Endothelial cell of umbilical vein (primary cell): Measurements from ENCODE around the gene RPS25. TPM values are rescaled to one million over a fixed set of nuclear protein-coding genes. Genes with fewer than 3 reads are reported as not detected.

Source experiments
- BruUV-seq: library from RNA; stranded (reverse); fragments of 400-500 nt; replicated peaks from 2 replicates; lab custom pipeline; 2021; lab: Mats Ljungman, UMichigan
- CTCF ChIA-PET: fragments of 300-600, 350-600 bp; sonication (Branson Sonifier 250); formaldehyde crosslinking; loops from one replicate; lab custom pipeline; 2021; ENCODE audit warnings: antibody characterized with exemption, inconsistent platforms; lab: Charles Lee
- POLR2A ChIA-PET: fragments of 300-600, 350-600 bp; sonication (Branson Sonifier 250); formaldehyde crosslinking; loops from one replicate; lab custom pipeline; 2021; ENCODE audit warnings: antibody characterized with exemption, inconsistent platforms; lab: Charles Lee
- DNase-seq: peaks from one replicate; pipeline ENCODE4 v3.0.0-alpha.2; 2011; ENCODE audit warnings: low read depth, low spot score
- FAIRE-seq: peaks from 2 replicates; lab custom pipeline; 2011; peaks lifted over from hg19 to GRCh38; lab: Jason Lieb, UNC
- H2AFZ ChIP-seq: 2 replicates; pipeline ENCODE4 v1.6.0; 2012; ENCODE audit warnings: low read depth, low read length, control low read depth, inconsistent platforms
- H3K27ac ChIP-seq: 2 replicates; pipeline ENCODE4 v1.5.1; 2011; ENCODE audit warnings: low read depth, mild to moderate bottlenecking, control low read depth, low read length, moderate library complexity; ENCODE audit not compliant: insufficient read depth
- H3K27me3 ChIP-seq, 2 experiments: 2 replicates each; pipeline versions ENCODE4 v1.6.0 to v1.6.1; 2011; ENCODE audit warnings: low read length in 2 of 2, mixed read lengths in 1 of 2; ENCODE audit not compliant: control insufficient read depth in 2 of 2, insufficient read depth in 2 of 2
- H3K36me3 ChIP-seq, 2 experiments: 2 replicates in 1 of 2; 3 replicates in 1 of 2; pipeline ENCODE4 v1.5.1; 2011; ENCODE audit warnings: low read length in 2 of 2, mild to moderate bottlenecking in 1 of 2, moderate library complexity in 1 of 2; ENCODE audit not compliant: control insufficient read depth in 2 of 2, insufficient read depth in 2 of 2; ENCODE audit errors: extremely low read depth in 1 of 2
- H3K4me1 ChIP-seq: 3 replicates; pipeline ENCODE4 v1.5.1; 2011; ENCODE audit warnings: mild to moderate bottlenecking, low read length; ENCODE audit not compliant: control insufficient read depth, insufficient read depth; ENCODE audit errors: extremely low read depth
- H3K4me2 ChIP-seq: 2 replicates; pipeline ENCODE4 v1.6.1; 2011; ENCODE audit warnings: low read length, control low read depth, mixed read lengths; ENCODE audit not compliant: insufficient read depth
- H3K4me3 ChIP-seq, 3 experiments: fragments of 200-600 bp in 1 of 3; sonication (generic), shearing (Covaris generic) in 1 of 3; replicated peaks in 1 of 3; 2 replicates each; pipeline ENCODE4 v1.5.1; 2011 to 2016; ENCODE audit warnings: control low read depth in 3 of 3, low read length in 3 of 3, mild to moderate bottlenecking in 2 of 3, inconsistent platforms in 1 of 3, low read depth in 1 of 3, moderate library complexity in 1 of 3; ENCODE audit not compliant: insufficient read depth in 1 of 3
- H3K79me2 ChIP-seq: 2 replicates; pipeline ENCODE4 v1.6.0; 2012; ENCODE audit warnings: low read length, inconsistent platforms; ENCODE audit not compliant: control insufficient read depth, insufficient read depth
- H3K9ac ChIP-seq: replicated peaks from 2 replicates; pipeline ENCODE3; 2011; ENCODE audit warnings: low read length, control low read depth; ENCODE audit not compliant: insufficient read depth; ENCODE audit errors: extremely low read depth
- H3K9me1 ChIP-seq: replicated peaks from 3 replicates; pipeline ENCODE4 v1.6.0; 2011; ENCODE audit warnings: mild to moderate bottlenecking, low read length; ENCODE audit not compliant: control insufficient read depth, insufficient read depth; ENCODE audit errors: extremely low read depth
- H3K9me3 ChIP-seq: replicated peaks from 2 replicates; pipeline ENCODE4 v1.5.1; 2012; ENCODE audit warnings: low read length, inconsistent platforms; ENCODE audit not compliant: control insufficient read depth, insufficient read depth
- H4K20me1 ChIP-seq: replicated peaks from 2 replicates; pipeline ENCODE3; 2011; ENCODE audit warnings: mild to moderate bottlenecking, low read length; ENCODE audit not compliant: control insufficient read depth, insufficient read depth; ENCODE audit errors: extremely low read depth
- CTCF ChIP-seq, 2 donors: IDR thresholded peaks; 1 replicate in 1 of 2; 2 replicates in 1 of 2; pipeline ENCODE4 v1.5.1; 2011; ENCODE audit warnings: low read length in 2 of 2, mild to moderate bottlenecking in 2 of 2, moderate library complexity in 2 of 2, control low read depth in 1 of 2, inconsistent platforms in 1 of 2, low read depth in 1 of 2; ENCODE audit not compliant: insufficient read depth in 1 of 2; ENCODE audit errors: extremely low read depth in 1 of 2
- EZH2 ChIP-seq: IDR thresholded peaks from 2 replicates; pipeline ENCODE4 v1.6.1; 2012; ENCODE audit warnings: borderline replicate concordance, low read depth, mild to moderate bottlenecking, moderate library complexity, low read length, inconsistent platforms; ENCODE audit not compliant: severe bottlenecking
- FOS ChIP-seq: IDR thresholded peaks from 2 replicates; pipeline ENCODE4 v1.6.1; 2011; ENCODE audit warnings: mild to moderate bottlenecking, low read length, moderate library complexity, borderline replicate concordance; ENCODE audit not compliant: insufficient read depth
- GATA2 ChIP-seq: IDR thresholded peaks from 2 replicates; pipeline ENCODE4 v1.7.0; 2011; ENCODE audit warnings: low read depth, mild to moderate bottlenecking, moderate library complexity, mixed read lengths, low read length; ENCODE audit not compliant: insufficient read length, insufficient read depth
- dilution Hi-C: fragments of 300-500 bp; cut with MboI; formaldehyde crosslinking; loops from one replicate; pipeline ENCODE4 v1.15.0; 2019; ENCODE audit warnings: low sequenced_read_pairs; ENCODE audit not compliant: extremely low pct_ligation_motif_present
- intact Hi-C: fragments of 100-400 bp; cut with micrococcal nuclease; formaldehyde crosslinking; loops from one replicate; pipeline ENCODE4 v1.10.0; 2022
- polyA plus RNA-seq, 4 experiments: library from polyadenylated mRNA; depleted of rRNA in 3 of 4; stranded (reverse) in 3 of 4; unstranded in 1 of 4; fragments of >200 nt; gene quantifications; 2 replicates each; pipeline versions ENCODE4 v1.2.1 to v1.2.3, GENCODE V29; 2011 to 2012; ENCODE audit warnings: missing spikeins in 1 of 4
- total RNA-seq: library from RNA; stranded (reverse); gene quantifications from 2 replicates; pipeline ENCODE4 v1.2.3, GENCODE V29; 2021

Gene RPS25
- total and polyA plus RNA-seq, 2 donors (not counting 3 experiments of a cell fraction or from before 2014, with no cell fraction given): 887 to 992 TPM

DNA sequence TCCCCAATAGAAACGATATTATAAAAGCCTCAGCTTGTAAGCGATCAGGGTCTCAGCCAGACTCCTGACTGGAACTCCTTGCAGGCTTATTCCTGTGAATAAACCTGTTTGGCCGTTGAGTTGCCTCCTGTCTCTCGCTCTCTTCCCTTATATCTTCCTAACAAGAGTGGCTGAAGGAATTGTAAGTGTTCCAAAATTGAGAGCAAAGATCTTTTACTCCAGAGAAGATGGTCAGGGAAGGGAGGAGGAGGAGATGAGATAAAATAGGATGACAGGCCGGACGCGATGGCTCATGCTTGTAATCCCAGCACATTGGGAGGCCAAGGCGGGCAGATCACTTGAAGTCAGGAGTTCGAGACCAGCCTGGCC is 13.8 kb upstream of the RPS25 start:
- intact Hi-C loops (no loop called here), dilution Hi-C loops (no loop called here)
- no peak for DNase-seq
- Histone ChIP-seq H4K20me1 (no peaks in the 10 kb centered on the region), H3K9me3 (no peaks in the 10 kb centered on the region), H3K4me2 (no peak overlapping the region), H3K9ac (no peak overlapping the region), H3K4me3 (no peak overlapping the region), H2AFZ (no peak overlapping the region), H3K36me3 (no peaks in the 10 kb centered on the region), H3K27ac (no peak overlapping the region), H3K9me1 (no peaks in the 10 kb centered on the region), H3K27me3 (no peaks in the 10 kb centered on the region), H3K4me1 (peaks cover 5% of the 10 kb centered on the region), H3K79me2 (no peaks in the 10 kb centered on the region)
- TF ChIP-seq CTCF (IDR thresholded peaks at IDR 0.05; ENCODE audit: extremely low read depth in 1 of 2, insufficient read depth in 1 of 2, low read depth in 1 of 2, low read length in 2 of 2) (no peak), FOS (no peak), EZH2 (no peak), GATA2 (no peak)
- ChIA-PET POLR2A (no interaction called here), CTCF (interaction anchor here (0.9 to 2.2 kb wide), 2 partner anchors 13 to 31 kb away, joined by 3 to 11 read pairs; partner anchors contain the start of genes RPS25 and TRAPPC4)
- no peak for FAIRE-seq
- no TSS peak for BruUV-seq
